ENCODE measurements around the gene RASL12.
A peak's percentile ranks its signal among the peaks of the same experiment; 100 is the strongest.

The RASL12 gene

GRCh38 chr15:65072617-65073016 is 4.8 kb upstream of the RASL12 start:
- no peak for DNase-seq

DNA sequence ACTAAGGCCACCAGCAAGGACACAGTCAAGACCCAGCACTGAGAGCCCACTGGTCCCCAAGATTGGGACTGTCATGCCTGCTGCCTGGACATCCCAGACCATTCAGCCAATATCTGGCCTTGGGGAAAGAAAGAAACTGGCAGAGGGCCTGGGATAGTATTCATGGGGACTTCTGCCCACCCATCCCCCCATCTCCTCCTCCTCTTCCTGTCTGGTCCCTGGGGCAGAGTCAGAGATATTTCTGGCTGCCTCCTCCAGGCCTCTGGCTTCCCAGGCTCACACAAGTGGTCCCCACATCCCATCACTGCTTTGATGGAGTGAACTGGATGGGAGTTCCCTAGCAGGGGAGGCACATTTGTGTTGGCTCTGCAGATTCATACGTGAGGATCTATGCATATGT is 4.2 kb upstream of the RASL12 start:
- DNase-seq: no peak

DNA sequence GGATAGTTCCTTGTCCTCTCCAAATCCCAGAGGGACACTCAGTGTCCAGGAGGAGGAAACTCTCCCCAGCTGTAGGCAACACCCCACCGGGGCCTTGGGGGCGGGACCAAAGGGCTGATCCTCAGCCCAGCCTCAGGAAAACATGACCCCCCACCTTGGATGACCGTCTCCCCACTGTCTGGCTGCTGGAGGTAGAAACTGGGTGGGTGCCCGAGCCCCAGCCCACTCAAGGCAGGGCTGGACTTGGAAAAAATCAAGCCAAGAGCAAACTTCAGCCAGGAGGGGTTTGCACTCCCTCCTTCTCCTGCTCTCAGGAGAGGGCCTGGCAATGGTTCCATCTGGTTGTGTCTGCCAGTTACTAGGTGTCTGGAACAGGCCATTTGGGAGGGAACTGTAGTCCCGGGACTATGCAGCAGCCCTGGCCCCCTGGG is 3.6 kb upstream of the RASL12 start:
- DNase-seq: no peak

DNA sequence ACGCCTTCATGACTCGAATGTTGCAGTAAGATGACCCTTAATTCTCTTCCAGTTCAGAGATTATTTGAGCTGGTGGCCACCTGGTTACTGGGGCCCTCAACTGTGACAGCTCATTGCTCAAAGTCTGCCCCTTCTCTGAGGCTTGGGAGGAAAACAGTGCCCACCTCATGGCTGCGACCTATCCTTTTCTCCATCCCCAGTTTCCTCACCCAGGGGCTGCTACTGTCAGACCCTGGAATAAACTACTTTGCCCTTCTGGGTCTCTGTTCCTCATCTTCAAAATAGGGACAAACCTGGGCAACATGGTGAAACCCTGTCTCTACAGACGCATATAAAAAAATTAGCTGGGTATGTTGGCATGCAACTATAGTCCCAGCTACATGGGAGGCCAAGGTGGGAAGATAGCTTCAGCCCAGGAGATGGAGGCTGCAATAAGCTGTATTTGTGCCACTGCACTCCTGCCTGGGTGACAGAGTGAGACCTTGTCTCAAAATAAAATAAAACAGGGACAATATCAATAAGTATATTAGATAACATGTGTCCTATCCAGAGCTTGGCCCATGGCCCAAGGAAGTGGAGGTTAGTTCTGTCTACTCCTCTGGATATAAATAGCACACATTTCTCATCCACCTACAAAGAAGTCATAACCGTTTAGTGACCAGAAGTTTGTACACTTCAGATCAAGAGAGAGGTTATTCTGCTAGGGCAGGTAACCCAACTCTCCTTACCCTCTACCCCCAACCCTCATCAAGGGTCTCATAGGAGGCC is 2.2 kb upstream of the RASL12 start:
- no peak for DNase-seq

DNA sequence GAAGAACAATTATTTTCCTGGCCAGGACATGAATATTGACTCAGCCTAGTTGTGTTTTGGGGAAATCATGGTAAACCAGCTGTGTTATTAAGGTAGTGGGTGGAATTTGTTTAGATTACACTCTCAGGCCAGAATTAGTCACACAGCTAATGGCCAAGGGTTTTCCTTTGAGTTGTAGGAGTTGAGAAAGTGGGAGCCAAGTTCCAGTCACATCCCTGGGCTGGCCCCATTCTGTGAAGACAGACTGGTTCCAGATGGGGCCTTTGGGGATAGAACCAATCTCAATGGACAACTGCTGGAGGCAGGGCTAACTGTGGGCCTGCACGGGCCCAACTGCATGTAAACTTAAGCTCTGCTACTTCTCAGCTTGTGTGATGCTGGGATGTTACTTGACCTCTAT is 1.4 kb upstream of the RASL12 start:
- DNase-seq: no peak

- DNase-seq: no peak
Measured at GRCh38 chr15:65068403-65068788, 605 bp upstream of the RASL12 start.

DNA sequence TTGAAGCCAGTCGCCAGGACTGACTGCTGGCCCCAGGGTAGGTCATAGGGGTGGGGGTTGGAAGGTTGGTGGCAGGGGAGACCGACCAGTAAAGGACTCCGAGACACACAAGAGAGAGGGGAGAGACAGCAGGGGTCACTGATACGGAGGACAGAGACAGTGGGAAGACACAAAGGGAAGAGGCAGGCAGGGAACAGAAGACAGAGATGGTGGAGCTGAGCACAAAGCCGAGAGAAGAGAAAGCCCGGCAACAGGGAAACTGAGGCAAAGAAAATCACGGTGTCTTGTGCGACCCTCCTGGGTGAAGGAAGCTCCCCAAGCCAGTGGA is 510 bp downstream of the RASL12 start:
- no peak for DNase-seq

DNA sequence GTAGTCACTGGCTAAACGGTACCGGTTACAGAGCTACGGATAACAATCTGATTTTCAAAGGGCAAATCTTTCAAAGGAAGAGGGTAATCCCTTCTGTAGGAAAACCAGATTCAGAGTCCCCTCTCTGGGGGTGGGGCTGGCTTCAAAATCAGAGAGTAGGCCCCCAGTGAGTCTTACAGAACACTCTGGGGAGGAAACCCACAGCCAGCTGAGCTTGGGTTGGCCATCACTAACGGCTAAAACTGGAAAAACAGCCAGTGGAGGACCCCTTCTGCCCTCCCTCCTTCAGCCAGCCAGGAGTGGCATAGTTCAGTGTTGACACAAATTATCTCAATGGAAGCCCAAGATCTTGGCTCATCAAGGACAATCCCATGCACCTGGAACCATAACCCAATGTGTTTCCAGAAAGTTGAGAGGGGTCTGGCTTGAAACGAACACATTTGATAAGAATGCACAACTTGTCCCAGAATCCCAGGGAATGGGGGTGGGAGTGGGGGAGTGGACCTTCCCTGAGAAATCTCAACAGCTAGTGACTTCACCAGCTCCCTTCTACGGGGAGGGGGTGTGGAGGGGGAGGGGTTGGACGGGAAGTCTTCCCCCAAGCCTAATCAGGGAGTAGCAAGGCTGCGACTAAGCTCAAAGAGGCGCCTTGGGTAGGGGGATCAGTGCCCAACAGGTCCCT is 1.0 kb downstream of the RASL12 start:
- no peak for DNase-seq

DNA sequence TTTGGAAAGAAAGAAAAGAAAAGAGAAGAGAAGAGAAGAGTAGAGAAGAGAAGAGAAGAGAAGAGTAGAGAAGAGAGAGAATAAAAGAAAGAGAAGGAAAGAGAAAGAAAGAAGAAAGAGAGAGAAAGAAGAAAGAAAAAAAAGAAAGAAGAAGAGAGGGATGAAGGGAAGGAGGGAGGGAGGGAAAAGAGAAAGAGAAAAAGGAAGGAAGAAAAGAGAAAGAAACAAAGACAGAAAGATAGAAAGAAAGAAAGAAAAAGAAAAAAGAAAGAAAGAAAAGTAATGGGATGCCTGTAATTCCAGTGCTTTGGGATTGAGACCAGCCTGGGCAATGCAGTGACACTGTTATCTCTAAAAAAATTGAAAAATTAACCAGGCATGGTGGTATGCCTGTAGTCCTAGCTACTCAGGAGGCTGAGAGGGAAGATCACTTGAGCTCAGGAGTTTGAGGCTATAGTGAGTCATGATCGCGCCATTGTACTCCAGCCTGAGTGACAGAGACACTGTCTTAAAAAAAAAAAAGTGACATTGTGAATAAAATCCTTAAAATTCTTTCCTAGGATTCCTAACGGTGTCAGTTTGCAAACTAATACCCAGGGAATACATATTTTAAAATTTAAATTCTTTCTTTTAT is 1.7 kb downstream of the RASL12 start:
- no peak for DNase-seq

- DNase-seq: no peak
Measured at GRCh38 chr15:65062726-65063125, 5.1 kb downstream of the RASL12 start.

DNA sequence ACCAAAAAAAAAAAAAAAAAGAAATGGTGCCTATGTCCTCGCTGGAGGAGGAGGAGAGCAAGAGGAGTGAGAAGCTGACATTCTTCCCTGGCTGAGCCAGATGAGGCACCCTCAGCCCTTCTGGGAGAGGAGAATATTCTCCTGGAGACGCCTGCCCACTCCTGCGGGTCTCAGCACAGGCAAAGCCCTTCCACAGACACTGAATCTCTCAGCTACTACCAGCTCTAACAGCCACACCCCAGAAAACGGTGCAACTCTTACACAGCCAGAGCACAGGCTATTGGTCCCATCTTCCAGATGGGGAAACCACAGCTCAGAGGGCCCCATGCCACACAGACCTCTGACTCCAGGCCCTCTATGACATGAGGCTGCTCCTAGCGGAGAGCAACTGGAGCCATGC is 5.7 kb downstream of the RASL12 start:
- DNase-seq: no peak

DNA sequence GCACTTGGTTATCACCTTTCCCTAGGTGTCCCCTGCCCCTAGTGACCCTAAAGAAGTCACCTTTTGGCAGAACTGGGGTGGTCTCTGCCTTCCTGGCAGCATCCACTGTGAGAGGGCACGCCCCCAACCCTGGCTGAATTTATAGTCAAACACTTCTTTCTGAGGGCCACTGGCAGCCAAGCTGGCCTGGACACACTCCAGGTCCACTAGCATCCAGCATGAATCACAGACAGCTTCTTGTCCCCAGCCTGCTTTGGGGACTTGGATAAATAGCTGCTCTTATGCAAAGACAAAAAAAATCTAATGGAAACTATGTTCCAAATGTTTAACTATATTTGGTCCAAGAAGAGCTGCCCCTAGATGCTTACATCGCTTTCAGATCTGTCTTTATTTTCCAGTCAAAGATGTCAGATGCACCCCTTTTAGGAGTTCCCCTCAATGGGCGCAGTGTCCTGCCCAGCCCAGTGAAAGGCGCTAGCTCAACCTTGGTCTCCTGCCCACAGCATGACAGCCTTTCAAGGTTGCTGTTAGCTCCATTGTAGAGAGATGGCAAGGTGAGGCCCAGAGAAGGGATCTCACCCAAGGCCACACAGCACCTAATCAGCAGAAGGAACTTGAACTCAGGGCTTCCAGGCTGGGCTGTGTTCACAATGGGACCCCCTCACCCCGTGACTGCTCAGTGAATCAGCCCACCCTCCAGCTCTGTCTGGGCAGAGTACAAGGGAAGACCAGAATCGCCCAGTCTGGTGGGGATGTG is 7.0 kb downstream of the RASL12 start:
- no peak for DNase-seq

DNA sequence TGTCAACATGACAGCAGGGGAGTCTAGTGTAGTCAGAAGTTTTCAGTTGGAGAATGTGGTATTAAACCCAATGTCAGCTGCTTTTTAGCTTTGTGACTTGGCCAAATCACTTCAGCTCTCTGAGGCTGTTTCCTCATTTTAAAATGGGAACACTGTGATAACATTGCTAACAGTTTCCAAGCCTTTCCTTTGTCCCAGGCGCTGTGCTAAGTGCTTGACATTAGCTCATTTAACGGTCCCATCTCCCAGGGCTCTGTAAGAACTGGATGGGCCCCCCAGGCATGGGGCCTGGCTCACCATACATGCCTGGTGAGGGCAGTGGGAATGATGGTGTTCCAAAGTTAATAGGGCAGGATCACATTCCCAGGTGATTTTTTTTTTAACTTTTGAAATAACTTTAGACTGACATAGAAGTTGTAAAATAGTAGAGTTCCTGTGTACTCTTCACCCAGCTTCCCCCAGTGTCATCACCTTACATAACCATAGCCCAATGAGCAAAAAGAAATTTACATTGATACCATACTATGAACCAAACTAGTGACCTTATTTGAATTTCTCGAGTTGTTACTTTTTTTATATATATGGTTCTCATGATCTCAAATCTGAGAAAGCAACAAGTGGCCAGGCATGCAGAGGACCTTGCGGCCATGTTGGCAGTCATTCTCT is 7.7 kb downstream of the RASL12 start:
- DNase-seq: no peak

- DNase-seq: no peak
Measured at GRCh38 chr15:65059369-65059750, 8.4 kb downstream of the RASL12 start.

- DNase-seq: no peak
Measured at GRCh38 chr15:65058394-65059368, 9.1 kb downstream of the RASL12 start.

- DNase-seq: no peak
Measured at GRCh38 chr15:65057549-65057940, 10.2 kb downstream of the RASL12 start.

DNA sequence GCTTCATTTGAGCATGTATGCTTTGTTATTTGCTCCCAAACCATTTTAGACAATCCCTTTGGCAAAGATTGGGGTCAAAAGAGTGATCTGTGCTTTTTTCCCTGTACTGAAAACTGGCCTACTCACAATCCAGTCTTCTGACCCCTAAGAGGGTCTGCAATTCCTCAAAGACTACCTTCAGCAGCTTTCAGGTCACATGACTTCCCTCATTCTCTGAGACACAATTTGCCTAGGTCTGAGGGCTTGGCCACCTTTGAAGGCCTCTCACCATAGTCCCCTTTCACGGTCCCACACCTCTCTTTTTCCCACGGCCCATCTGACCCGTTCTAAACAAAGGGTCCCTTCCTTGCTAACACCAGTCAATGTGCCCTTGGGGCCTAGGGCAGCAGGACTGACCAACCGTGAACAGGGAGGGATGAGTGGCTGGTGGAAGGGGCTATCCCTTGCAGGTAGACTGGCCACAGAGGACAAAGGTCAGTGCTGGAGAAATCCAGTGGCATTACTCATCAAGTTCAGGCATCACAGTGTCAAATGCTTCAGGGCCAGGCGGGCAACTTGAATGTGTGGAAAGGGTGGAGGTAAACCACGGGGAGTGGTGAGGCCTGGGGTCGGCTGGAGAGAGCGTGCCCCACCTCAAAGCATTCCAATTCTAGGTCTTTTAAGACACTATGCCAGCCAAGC is 10.8 kb downstream of the RASL12 start:
- no peak for DNase-seq

DNA sequence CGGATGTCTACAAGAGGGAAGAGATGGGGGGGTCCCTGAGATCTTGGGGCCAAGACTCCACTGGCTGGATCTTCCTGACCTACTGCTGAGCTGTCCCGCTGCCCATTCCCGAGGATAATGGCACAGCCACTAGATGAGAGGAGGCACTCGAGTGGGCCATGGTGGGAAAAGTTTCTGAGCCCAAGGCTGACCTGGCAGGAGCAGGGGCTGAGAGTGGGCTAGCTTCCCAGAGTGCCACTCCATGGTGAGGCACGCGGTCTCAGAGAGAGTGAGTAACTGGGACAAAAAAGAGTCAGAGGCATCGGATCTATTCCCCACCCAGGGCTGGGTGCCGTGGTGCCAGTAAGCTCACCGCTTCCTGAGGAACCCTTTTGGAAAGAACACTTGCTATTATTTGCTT is 11.7 kb downstream of the RASL12 start:
- no peak for DNase-seq

- DNase-seq: no peak
Measured at GRCh38 chr15:65055201-65055870, 12.5 kb downstream of the RASL12 start.

GRCh38 chr15:65054333-65055200 is 13.2 kb downstream of the RASL12 start:
- peak; percentile 59 for DNase-seq

Measured in activated CD4-positive, alpha-beta T cell treated with anti-CD3 and anti-CD28 coated beads, Interleukin-2, amount 50 U/mL, for 16 hours (primary cell).